UCSD-AML1 (cell line): ENCODE measurements around the gene USP9X.
A peak's percentile ranks its signal among the peaks of the same experiment; 100 is the strongest.
"Not testable (repeated sequence)": the region's sequence is repeated elsewhere in the genome, so short reads cannot be mapped to it uniquely, and the experiment has no call there.

Experiments used
- DNase-seq: peaks from one replicate; lab custom pipeline; 2025; ENCODE audit not compliant: unreplicated experiment; lab: John Stamatoyannopoulos, UW

USP9X gene

DNA sequence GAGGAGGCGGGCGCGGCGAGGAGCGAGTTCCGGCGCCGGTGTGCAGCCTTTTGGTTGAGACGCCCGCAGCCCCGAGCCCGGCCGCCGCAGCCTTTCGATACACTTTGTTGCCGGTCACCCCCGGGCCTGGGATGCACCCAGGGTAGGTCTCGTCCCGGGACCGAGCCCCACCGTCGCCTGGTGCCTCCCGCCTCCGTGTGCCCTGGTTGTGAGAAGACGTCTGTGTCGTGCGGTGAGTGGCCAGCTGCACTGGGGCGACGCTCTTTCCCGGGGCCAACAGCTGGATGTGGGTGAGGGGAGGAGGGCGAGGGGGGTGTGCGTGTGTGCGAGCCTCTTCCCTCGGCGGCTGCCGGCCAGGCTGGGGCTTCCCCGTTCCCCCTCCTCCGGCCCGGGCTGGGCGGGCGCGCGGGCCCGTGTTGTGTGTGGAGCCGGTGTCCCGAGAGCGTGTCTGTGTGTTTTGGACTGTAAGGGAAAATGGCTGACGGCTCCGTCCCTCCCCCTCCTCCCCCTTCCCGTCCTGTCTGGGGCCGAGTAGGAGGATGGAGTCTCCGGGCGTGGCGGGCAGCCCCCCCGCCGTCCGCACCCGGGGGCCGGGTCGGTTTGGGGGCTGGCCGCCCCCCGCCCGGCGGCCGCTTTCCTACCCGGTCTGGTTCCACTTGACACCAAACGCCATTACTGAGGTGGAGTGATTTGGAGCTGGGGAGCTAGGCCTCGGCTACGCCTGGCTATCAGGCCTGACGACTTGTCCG lies 807 bp downstream of the USP9X start:
- peak; percentile 55 for DNase-seq

DNA sequence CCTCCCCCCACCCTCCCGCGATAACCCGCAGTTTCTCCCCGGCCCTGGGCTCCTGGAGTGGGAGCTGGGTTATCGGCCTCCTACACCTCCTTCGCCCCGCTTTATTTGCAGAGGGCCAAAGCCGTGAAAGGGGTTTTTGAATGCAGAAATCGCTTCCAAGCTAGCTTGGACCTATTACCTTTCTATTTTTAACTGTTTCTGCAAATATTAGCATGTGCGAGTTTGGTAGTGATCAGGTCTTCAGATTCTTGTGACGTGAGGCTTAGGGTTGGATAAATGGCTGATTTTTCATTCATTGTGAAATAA lies 1.3 kb downstream of the USP9X start:
- DNase-seq, result no peak

DNA sequence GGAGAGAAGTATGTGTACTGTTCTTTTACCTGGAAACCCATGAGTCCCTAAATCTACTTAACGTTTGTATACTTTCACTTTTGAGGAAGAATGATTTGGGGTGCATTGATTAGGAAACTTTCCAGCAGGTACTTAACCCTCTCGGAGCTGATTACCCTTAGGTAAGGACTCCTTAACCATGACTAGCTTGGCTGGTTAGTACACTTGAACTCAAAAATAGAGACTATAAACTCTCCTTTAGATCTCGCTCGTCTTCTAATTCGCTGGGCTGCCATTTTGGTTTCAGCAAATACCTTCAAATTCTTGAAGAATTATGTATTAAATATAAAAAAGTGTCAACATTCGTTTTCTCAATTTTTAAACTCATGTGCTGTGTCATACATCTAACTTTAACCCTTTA lies 2.0 kb downstream of the USP9X start:
- DNase-seq, result no peak

- DNase-seq, result no peak
These were observed 5.5 kb downstream of the USP9X start for GRCh38 chrX:41090568-41091238.

- no peak for DNase-seq
These were observed 7.5 kb downstream of the USP9X start for GRCh38 chrX:41092776-41093175.

DNA sequence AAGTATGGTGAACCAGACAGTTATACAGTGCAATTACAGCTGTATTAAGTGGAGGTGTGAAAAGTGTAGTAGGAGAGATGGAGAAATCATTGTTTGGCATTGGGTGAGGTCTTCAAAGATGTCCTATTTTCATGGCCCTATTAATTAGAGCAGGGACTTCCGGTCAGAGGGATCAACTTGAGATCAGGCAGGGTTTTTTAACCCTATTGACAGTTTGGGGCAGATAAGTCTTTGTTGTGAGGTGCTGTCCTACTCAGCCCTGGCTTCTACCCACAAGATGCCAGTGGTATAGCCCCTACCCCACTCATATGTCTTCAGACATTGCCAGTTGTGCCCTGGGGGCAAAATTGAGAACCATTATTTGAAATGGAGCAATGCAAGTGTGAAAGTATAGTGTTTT lies 9.9 kb downstream of the USP9X start:
- DNase-seq, result no peak

- no peak for DNase-seq
These were observed 10.7 kb downstream of the USP9X start for GRCh38 chrX:41095908-41096307.

DNA sequence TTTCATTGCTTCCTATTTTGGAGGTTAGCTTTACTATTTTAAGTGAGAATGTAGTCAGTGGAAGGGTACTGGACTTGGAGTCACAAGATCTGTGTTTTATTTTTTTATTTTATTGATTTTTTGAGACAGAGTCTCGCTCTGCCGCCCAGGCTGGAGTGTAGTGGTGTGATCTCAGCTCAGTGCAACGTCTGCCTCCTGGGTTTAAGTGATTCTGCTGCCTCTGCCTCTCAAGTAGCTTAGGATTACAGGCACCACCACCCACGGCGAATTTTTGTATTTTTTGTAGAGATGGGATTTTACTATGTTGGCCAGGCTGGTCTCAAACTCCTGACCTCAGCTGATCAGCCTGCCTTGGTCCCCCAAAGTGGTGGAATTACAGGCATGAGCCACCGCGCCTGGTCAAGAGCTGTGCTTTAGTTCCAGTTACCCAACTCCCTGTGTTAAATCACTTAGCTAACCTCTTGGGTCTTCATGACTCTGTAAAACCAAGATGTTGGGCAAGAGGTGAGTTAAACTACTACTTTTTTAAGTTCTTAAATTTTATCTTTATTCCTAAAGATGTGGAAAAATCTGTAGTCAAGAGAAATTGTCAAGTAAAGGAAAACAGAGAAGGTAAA lies 11.2 kb downstream of the USP9X start:
- DNase-seq, result no peak

- no peak for DNase-seq
These were observed 12.1 kb downstream of the USP9X start for GRCh38 chrX:41097326-41097725.

- no peak for DNase-seq
These were observed 15.0 kb downstream of the USP9X start for GRCh38 chrX:41100200-41100599.

- DNase-seq, result no peak
These were observed 15.6 kb downstream of the USP9X start for GRCh38 chrX:41100819-41101218.

DNA sequence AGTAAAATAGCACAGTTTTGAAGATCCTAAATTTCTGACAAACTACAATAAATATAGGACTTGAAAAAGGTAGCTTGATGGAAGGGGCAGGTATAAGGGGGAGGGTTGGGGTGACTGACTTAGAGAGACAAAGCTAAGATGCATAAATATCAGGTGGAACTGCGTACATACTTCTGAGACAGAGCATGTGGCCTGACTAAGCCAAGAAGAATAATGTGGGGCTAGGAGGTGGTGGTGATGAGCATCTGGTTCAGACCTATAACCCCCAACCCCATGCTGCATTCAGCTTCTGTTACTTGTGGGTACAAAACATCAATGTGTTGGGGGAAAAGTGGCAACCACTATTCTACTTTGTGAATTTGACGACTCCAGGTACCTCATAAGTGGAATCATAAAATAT lies 19.8 kb downstream of the USP9X start:
- DNase-seq, result no peak

GRCh38 chrX:41106257-41106656 lies 21.0 kb downstream of the USP9X start:
- DNase-seq, result not testable (repeated sequence)

GRCh38 chrX:41108007-41108406 lies 22.8 kb downstream of the USP9X start:
- no peak for DNase-seq

GRCh38 chrX:41108463-41109205 lies 23.4 kb downstream of the USP9X start:
- DNase-seq, result no peak

DNA sequence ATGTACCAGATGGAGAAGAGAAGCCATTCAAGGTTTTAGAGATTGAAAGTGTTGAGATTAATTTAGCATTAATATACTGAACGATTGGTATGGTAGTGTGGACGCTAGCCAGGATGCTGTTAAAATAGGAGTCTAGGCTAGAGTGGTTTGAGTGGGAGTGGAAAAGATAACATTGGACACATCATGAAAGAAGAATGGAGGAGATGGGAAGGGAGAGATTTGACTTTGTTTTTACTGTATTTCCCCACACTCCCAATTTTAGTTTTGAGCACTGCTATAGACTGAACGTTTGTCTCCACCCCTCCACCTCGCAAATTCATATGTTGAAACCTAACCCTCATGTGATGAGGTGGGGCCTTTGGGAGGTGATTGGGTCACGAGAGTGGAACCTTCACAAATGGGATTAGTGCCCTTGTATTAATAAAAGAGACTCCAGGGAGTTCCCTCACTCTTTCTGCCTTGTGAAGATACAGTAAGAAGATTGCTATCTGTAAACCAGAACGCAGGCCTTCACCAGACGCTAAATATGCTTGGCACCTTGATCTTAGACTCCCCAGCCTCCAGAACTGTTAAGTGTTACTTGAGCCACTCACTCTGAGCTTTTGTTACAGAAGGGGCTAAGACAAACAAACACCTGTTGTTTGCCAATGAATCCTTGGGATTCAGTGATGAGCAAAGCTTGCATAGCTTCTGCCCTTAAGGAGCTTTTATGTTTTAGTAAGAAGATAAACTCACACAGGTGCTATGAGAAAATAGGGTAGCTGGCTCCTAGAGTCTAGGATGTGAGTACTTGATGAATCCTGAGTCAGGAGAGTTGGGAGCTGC lies 25.8 kb downstream of the USP9X start:
- DNase-seq, result no peak

DNA sequence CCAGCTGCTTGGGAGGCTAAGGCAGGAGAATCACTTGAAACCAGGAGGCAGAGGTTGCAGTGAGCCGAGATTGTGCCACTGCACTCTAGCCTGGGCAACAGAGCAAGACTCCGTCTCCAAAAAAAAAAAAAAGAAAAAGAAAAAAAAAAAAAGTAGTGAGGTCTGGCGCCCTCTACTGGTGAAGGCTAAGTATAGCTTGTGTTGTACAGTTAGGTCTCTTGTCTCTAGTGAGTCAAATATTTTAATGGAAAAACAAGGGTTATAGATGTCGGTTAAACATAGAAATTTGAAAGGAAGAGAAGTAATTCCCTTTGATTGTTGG lies 29.8 kb downstream of the USP9X start:
- not testable (repeated sequence) for DNase-seq

DNA sequence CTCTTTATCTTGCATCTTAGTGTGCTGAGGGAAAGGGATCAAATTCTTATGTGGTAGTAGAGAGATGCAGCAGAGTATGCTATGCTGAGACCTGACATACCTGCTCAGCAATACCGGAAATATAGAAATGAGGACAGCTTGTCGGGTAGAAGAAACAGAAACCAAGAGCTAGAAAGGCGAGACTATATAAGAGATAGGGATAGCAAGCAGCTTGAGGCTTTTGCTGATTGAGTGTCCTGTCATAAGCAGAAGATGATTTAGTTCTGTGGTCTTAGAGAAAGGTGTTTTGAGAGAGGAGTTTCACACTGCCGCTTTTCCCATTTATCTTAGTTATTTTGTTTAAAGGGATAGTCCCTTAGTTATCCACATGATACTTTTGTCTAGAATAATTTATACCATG lies 31.7 kb downstream of the USP9X start:
- DNase-seq, result no peak

DNA sequence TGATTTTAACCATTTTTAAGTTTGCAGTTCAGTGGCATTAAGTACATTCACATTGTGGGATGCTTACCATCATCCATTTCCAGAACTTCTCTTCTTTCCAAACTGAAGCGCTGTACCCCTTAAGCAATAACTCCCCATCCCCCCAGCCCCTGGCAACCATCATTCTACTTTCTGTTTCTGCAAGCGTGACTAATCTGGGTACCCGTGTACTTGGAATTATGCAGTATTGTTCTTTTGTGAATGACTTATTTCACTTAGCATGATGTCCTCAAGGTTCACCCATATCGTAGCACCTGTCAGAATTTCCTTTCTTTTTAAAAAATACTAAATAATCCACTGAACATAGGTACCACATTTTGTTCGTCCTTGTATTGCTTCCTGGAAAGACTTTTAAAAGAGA lies 32.9 kb downstream of the USP9X start:
- DNase-seq, result no peak

DNA sequence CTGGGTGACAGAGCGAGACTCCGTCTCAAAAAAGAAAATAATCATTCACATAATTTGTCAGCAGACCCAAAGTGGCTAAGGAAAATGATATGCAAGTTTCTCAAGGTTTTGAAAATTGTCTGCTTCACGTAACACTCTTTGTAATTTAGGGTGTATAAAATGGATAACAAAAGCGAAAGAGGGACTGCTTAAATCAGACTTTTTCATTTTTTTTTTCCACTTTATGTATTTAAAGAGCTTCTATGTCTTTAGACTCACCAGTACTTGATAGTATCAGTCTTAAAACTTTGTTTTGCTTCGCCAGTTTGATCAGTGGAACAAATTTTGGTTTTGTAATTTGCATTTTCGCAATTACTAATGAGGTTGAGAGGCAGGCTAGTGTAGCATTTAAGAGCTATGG lies 34.6 kb downstream of the USP9X start:
- no peak for DNase-seq

GRCh38 chrX:41121766-41122165 lies 36.5 kb downstream of the USP9X start:
- no peak for DNase-seq
